ENCODE measurements around the gene RAP1GAP2.

DNA sequence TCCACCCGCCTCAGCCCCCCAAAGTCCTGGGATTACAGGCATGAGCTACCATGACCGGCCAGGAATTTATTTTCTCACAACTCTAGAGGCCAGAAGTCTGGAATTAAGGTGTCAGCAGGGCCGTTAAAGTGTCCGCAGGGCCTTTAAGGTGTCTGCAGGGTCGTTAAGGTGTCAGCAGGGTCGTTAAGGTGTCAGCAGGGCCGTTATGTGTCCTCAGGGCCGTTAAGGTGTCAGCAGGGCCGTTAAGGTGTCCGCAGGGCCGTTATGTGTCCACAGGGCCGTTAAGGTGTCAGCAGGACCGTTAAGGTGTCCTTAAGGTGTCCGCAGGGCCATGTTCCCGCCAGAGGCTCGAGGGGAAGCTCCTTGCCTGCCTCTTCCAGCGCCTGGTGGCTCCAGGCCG is 125.2 kb downstream of the RAP1GAP2 start:
- TF ChIP-seq CTCF (IDR thresholded peaks at IDR 0.05) (no peak), POLR2AphosphoS5 (IDR thresholded peaks at IDR 0.05) (no peak), POLR2A (IDR thresholded peaks at IDR 0.05) (no peak)
